ENCODE data around the gene KRT7. TPM values are rescaled to one million over a fixed set of nuclear protein-coding genes. Genes with fewer than 3 reads are reported as not detected.

The KRT7 gene
- total RNA-seq, 1 experiment from 2014 or later = not detected

GRCh38 chr12:52295663-52296062, 62.6 kb downstream of the KRT7 start:
- no peak for DNase-seq (ENCODE audit: low read depth, low spot score)
- in situ Hi-C loops (cut with HindIII; ENCODE audit: low pct_unique_long_range_greater_than_20kb, low sequenced_read_pairs) = no loop called here

DNA sequence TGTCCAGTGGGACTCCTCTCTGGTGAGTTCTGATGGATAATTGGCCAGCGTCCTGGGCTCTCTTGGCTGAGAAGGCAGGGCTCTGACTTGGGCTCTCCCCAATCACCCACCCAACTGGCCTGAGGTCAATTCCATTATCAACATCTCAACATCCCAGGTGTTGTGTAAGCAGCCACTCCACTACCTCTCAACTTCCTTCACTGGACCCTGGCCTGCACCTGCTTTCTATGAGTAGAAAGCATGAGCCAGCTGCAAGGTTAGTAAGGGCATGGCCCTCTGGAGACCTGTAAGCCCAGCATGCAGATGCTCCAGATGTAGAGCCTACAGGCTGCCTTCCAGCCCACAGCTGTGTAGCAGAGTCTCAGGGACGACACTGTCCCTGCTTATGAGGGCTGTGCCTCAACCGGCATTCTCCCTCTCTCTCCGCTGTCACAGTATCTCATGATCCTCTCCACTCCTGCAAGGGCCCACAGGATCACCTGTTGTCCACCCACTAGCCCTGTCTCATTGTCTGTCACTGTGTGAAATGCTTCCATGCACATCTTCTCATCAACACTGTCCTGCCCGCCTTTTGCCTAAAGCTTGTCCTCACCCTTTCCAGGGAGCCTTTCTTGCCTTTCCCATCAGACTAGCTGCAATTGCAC, 63.7 kb downstream of the KRT7 start:
- in situ Hi-C loops (cut with HindIII; ENCODE audit: low pct_unique_long_range_greater_than_20kb, low sequenced_read_pairs) = no loop called here
- DNase-seq (ENCODE audit: low read depth, low spot score) = no peak

Other genes with a start within 250 kb of the KRT7 start
- gene TAMALIN, start 226.3 kb upstream of the KRT7 start, total RNA-seq (2014; rRNA removed; shearing (Covaris generic)) = 25.5 and 26.7 TPM in 2 replicates
- gene NR4A1, start 181.8 kb upstream of the KRT7 start, total RNA-seq (2014; rRNA removed; shearing (Covaris generic)) = 33.5 and 35.4 TPM in 2 replicates
- 90.4 and 104 TPM in 2 replicates for gene ATG101, start 163.3 kb upstream of the KRT7 start, total RNA-seq (2014; rRNA removed; shearing (Covaris generic))
- not detected in 2 replicates for gene SMIM41, start 153.5 kb upstream of the KRT7 start, total RNA-seq (2014; rRNA removed; shearing (Covaris generic))
- gene KRT80, start 41.2 kb upstream of the KRT7 start, total RNA-seq (2014; rRNA removed; shearing (Covaris generic)) = 0.11 TPM in 2 replicates
- gene KRT86, start 41.4 kb downstream of the KRT7 start, total RNA-seq (2014; rRNA removed; shearing (Covaris generic)) = not detected in 2 replicates
- 0.16 TPM in 1 of 2 replicates, not detected in the other for gene KRT81, start 58.3 kb downstream of the KRT7 start, total RNA-seq (2014; rRNA removed; shearing (Covaris generic))
- not detected in 2 replicates for gene KRT83, start 88.2 kb downstream of the KRT7 start, total RNA-seq (2014; rRNA removed; shearing (Covaris generic))
- gene KRT85, start 134.2 kb downstream of the KRT7 start, total RNA-seq (2014; rRNA removed; shearing (Covaris generic)) = not detected in 2 replicates
- gene KRT84, start 152.4 kb downstream of the KRT7 start, total RNA-seq (2014; rRNA removed; shearing (Covaris generic)) = not detected in 2 replicates
- not detected in 2 replicates for gene KRT82, start 173.1 kb downstream of the KRT7 start, total RNA-seq (2014; rRNA removed; shearing (Covaris generic))
- gene KRT75, start 201.1 kb downstream of the KRT7 start, total RNA-seq (2014; rRNA removed; shearing (Covaris generic)) = not detected in 2 replicates
- not detected in 2 replicates for gene KRT6B, start 218.9 kb downstream of the KRT7 start, total RNA-seq (2014; rRNA removed; shearing (Covaris generic))
- not detected in 2 replicates for gene KRT6C, start 240.6 kb downstream of the KRT7 start, total RNA-seq (2014; rRNA removed; shearing (Covaris generic))